BE2C (cell line): ENCODE data around the gene EMP3. TPM values are rescaled to one million over a fixed set of nuclear protein-coding genes. Genes with fewer than 3 reads are reported as not detected.
A peak's percentile ranks its signal among the peaks of the same experiment; 100 is the strongest.

Experiments
- DNase-seq: peaks from one replicate; pipeline ENCODE4 v3.0.0-alpha.2; 2020
- H3K27me3 ChIP-seq: fragments of 250-450 bp; sonication (Bioruptor Pico); 2 replicates; pipeline ENCODE4 v1.5.1; 2020; ENCODE audit warnings: mild to moderate bottlenecking
- H3K36me3 ChIP-seq: fragments of 250-450 bp; sonication (Bioruptor Pico); 2 replicates; pipeline ENCODE4 v1.5.1; 2020; ENCODE audit warnings: mild to moderate bottlenecking
- H3K4me1 ChIP-seq: fragments of 250-450 bp; sonication (Bioruptor Pico); 2 replicates; pipeline ENCODE4 v1.5.1; 2020
- H3K4me3 ChIP-seq: 2 replicates; pipeline ENCODE4 v1.5.1; 2011; ENCODE audit warnings: low read depth, low read length
- H3K9me3 ChIP-seq: fragments of 250-450 bp; sonication (Bioruptor Pico); 2 replicates; pipeline ENCODE4 v1.5.1; 2020
- polyA plus RNA-seq: library from polyadenylated mRNA; unstranded; fragments of >200 nt; gene quantifications from one replicate; pipeline ENCODE4 v1.2.1, GENCODE V29; 2012; ENCODE audit warnings: low read depth, missing spikeins; ENCODE audit not compliant: insufficient read length, insufficient read depth
- TF ChIP-seq, protein P1 (sequence below): IDR thresholded peaks from 2 replicates; pipeline ENCODE4 v1.5.1; 2012; ENCODE audit warnings: mild to moderate bottlenecking, low read depth, low read length

Gene EMP3, protein sequence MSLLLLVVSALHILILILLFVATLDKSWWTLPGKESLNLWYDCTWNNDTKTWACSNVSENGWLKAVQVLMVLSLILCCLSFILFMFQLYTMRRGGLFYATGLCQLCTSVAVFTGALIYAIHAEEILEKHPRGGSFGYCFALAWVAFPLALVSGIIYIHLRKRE
- polyA plus RNA-seq, result 32.6 TPM

DNA sequence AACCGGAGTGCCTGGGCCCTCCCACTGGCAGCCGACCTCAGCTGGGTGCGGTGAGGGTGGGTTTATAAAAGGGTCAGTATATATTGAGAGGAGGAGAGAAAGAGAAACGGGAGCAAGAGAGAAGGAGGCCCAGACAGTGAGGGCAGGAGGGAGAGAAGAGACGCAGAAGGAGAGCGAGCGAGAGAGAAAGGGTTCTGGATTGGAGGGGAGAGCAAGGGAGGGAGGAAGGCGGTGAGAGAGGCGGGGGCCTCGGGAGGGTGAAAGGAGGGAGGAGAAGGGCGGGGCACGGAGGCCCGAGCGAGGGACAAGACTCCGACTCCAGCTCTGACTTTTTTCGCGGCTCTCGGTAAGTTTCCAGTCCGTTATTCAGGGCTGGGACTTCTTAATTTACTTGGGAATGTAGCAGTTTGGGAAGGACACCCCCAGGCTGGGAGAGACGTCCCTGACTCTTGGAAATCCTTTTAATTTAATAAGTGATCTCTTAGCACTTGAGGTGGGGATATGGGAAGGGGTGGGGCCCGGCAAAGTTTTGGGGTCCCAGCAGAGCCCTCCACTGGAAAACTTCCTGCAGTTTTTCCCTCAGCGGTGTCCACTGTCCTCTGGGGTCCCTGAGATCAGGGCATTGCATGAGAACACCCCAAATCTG is at the start of gene EMP3:
Gene EMP3, plus strand, starts transcription at position 288 of the 646 bp plus-strand sequence. CDS start 1,293 bp downstream, outside the sequence.
- H3K9me3 ChIP-seq, result no peaks in the 10 kb centered on the region
- H3K4me1 ChIP-seq, result peaks cover 20% of the 10 kb centered on the region
- H3K36me3 ChIP-seq, result no peaks in the 10 kb centered on the region
- peak; percentile 50 for DNase-seq
- peak within 1 kb of the TSS; percentile 4; the same call in 1 of the 2 replicates for H3K4me3 ChIP-seq
- TF ChIP-seq, protein P1, sequence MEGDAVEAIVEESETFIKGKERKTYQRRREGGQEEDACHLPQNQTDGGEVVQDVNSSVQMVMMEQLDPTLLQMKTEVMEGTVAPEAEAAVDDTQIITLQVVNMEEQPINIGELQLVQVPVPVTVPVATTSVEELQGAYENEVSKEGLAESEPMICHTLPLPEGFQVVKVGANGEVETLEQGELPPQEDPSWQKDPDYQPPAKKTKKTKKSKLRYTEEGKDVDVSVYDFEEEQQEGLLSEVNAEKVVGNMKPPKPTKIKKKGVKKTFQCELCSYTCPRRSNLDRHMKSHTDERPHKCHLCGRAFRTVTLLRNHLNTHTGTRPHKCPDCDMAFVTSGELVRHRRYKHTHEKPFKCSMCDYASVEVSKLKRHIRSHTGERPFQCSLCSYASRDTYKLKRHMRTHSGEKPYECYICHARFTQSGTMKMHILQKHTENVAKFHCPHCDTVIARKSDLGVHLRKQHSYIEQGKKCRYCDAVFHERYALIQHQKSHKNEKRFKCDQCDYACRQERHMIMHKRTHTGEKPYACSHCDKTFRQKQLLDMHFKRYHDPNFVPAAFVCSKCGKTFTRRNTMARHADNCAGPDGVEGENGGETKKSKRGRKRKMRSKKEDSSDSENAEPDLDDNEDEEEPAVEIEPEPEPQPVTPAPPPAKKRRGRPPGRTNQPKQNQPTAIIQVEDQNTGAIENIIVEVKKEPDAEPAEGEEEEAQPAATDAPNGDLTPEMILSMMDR, result no peak
- H3K27me3 ChIP-seq, result no peaks in the 10 kb centered on the region

DNA sequence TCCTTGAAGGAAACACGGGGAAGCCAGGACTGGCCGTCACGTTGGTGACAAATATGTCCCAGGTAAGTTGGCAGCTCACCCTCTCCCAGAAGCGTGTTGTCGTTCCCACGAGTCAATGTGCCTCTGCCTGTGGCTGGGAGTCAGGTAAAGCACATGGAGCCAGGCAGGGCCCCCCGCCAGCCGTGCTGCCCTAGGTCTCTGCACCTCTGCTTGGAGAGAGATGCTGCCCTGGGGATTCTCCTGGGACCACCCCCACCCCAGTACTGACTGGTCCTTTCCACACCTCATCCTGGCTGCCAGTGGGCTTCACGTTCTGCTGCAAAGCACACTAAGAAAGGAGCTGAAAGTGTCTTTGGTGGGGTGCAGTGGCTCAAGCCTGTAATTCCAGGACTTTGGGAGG is 45.6 kb upstream of the EMP3 start:
- Histone ChIP-seq H3K9me3 (no peaks in the 10 kb centered on the region; the same call in 1 of the 2 replicates), H3K36me3 (peaks cover 25% of the 10 kb centered on the region), H3K4me1 (peaks cover 3% of the 10 kb centered on the region; the same call in 1 of the 2 replicates), H3K27me3 (no peaks in the 10 kb centered on the region), H3K4me3 (no peak overlapping the region)
- TF ChIP-seq, protein P1, result no peak
- no peak for DNase-seq

DNA sequence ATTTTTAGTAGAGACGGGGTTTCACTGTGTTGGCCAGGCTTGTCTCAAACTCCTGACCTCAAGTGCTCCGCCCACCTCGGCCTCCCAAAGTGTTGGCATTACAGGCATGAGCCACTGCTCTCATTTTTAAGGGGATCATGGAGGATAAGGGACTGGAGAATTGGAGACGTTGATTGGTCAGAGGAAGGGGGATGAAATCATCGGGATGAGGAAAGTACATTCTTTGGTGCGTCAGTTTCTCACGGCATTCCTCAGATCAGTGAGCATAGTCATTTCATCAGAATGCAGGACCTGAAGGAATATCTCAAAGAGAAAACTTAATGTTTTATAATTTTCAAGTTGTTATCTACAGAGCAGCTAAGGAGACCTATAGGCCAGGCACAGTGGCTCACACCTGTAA is 41.4 kb upstream of the EMP3 start:
- Histone ChIP-seq H3K9me3 (no peaks in the 10 kb centered on the region; the same call in 1 of the 2 replicates), H3K4me3 (no peak overlapping the region), H3K36me3 (peaks cover 44% of the 10 kb centered on the region), H3K4me1 (no peaks in the 10 kb centered on the region), H3K27me3 (no peaks in the 10 kb centered on the region)
- no peak for DNase-seq
- TF ChIP-seq, protein P1, result no peak

DNA sequence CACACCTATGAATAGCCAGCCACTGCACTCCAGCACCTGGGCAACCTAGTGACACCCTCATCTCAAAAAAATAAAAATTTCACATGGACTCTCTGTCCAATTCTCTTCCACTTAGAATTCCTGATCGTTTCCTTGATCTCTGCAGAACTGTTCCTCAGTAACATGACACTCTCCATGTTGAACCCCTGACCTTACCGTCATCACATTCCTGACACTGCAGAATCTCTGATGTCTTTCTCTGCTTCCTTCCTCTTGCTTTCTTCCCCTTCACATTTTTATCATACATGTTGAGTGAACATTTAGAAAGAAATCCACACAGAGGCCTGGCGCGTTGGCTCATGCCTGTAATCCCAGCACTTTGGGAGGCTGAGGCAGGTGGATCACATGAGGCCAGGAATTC is 40.5 kb upstream of the EMP3 start:
- H3K27me3 ChIP-seq, result no peaks in the 10 kb centered on the region

DNA sequence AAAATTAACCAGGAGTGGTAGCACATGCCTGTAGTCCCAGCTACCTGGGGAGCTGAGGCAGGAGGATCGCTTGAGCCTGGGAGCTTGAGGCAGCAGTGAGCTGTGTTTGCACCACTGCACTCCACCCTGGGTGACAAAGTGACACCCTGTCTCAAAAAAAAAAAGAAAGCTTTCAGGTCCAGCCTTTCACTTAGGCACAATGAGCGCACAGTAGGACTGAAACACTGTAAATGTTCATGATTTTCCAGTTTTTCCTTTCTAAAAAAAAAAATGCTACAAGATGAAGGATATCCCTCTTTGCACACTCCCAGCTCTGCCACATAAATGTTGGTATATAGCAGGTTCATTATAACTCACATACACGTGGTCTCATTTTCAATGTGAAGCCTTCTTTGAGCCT is 37.6 kb upstream of the EMP3 start:
- peaks cover 34% of the 10 kb centered on the region for H3K36me3 ChIP-seq
- no peak for DNase-seq
- no peaks in the 10 kb centered on the region; the same call in 1 of the 2 replicates for H3K9me3 ChIP-seq

More for the DNA sequence above, 40.5 kb upstream of the EMP3 start:
- Histone ChIP-seq H3K9me3 (no peaks in the 10 kb centered on the region; the same call in 1 of the 2 replicates), H3K36me3 (peaks cover 44% of the 10 kb centered on the region), H3K4me3 (no peak overlapping the region), H3K4me1 (no peaks in the 10 kb centered on the region)
- no peak for DNase-seq
- TF ChIP-seq, protein P1, result no peak

More for the DNA sequence above, 37.6 kb upstream of the EMP3 start:
- TF ChIP-seq, protein P1, result no peak
- H3K4me3 ChIP-seq, result no peak overlapping the region
- no peaks in the 10 kb centered on the region for H3K27me3 ChIP-seq
- H3K4me1 ChIP-seq, result no peaks in the 10 kb centered on the region
